Embryonic facial prominence (tissue), 1 donor: Measurements from ENCODE around the gene OSBPL1A.

Source experiments
- DNase-seq: peaks from one replicate; pipeline ENCODE4 v3.0.0-alpha.2; 2016; ENCODE audit errors: extremely low spot score

Gene OSBPL1A

GRCh38 chr18:24126155-24126961 is 271.3 kb downstream of the OSBPL1A start:
- no peak for DNase-seq

GRCh38 chr18:24121625-24122024 is 276.0 kb downstream of the OSBPL1A start:
- no peak for DNase-seq

GRCh38 chr18:24120676-24121075 is 276.9 kb downstream of the OSBPL1A start:
- DNase-seq, result no peak

GRCh38 chr18:24118750-24119577 is 278.7 kb downstream of the OSBPL1A start:
- DNase-seq, result no peak

- DNase-seq, result no peak
Measured at GRCh38 chr18:24115628-24116027, 282.0 kb downstream of the OSBPL1A start.

- no peak for DNase-seq
Measured at GRCh38 chr18:24114924-24115549, 282.6 kb downstream of the OSBPL1A start.

- DNase-seq, result no peak
Measured at GRCh38 chr18:24112874-24113615, 284.6 kb downstream of the OSBPL1A start.

GRCh38 chr18:24112464-24112863 is 285.2 kb downstream of the OSBPL1A start:
- DNase-seq, result no peak
